Measurements from ENCODE around the gene HSPA5. TPM values are rescaled to one million over a fixed set of nuclear protein-coding genes. Genes with fewer than 3 reads are reported as not detected.

Gene HSPA5
- polyA plus RNA-seq, 1 donor (not counting 4 experiments of a cell fraction or from before 2014, with no cell fraction given) = 274 TPM

GRCh38 chr9:125218621-125219020 is 22.5 kb downstream of the HSPA5 start:
- Histone ChIP-seq H3K9ac (ENCODE audit: control insufficient read depth, extremely low read depth, insufficient read depth, low read length) (no peak overlapping the region), H3K4me3 (ENCODE audit: control insufficient read depth in 2 of 3, extremely low read depth in 1 of 3, insufficient read depth in 2 of 3, low read depth in 1 of 3, low read length in 3 of 3) (no peak overlapping the region), H3K79me2 (ENCODE audit: control insufficient read depth, insufficient read depth, low read length) (no peaks in the 10 kb centered on the region), H3K9me1 (ENCODE audit: control insufficient read depth, extremely low read depth, insufficient read depth, low read length) (no peaks in the 10 kb centered on the region), H3K9me3 (ENCODE audit: control insufficient read depth, low read depth, low read length) (no peaks in the 10 kb centered on the region), H3K4me1 (ENCODE audit: control insufficient read depth, extremely low read depth, insufficient read depth, low read length) (no peaks in the 10 kb centered on the region), H3K36me3 (ENCODE audit: control insufficient read depth in 2 of 2, extremely low read depth in 1 of 2, insufficient read depth in 2 of 2, low read length in 2 of 2) (peaks cover 3 to 11% of the 10 kb centered on the region in 2 experiments), H4K20me1 (ENCODE audit: control insufficient read depth, extremely low read depth, insufficient read depth, low read length) (no peaks in the 10 kb centered on the region), H2AFZ (ENCODE audit: control insufficient read depth, low read length) (no peak overlapping the region), H3K4me2 (ENCODE audit: control insufficient read depth, extremely low read depth, insufficient read depth, low read depth, low read length) (no peak overlapping the region), H3K27ac (ENCODE audit: control insufficient read depth, insufficient read depth, low read length) (no peak overlapping the region), H3K27me3 (ENCODE audit: control insufficient read depth, extremely low read depth, insufficient read depth, low read length) (no peaks in the 10 kb centered on the region)
- dilution Hi-C loops (cut with MboI; ENCODE audit: extremely low pct_ligation_motif_present, low sequenced_read_pairs) = no loop called here
- no peak for FAIRE-seq
- TF ChIP-seq, protein P1, sequence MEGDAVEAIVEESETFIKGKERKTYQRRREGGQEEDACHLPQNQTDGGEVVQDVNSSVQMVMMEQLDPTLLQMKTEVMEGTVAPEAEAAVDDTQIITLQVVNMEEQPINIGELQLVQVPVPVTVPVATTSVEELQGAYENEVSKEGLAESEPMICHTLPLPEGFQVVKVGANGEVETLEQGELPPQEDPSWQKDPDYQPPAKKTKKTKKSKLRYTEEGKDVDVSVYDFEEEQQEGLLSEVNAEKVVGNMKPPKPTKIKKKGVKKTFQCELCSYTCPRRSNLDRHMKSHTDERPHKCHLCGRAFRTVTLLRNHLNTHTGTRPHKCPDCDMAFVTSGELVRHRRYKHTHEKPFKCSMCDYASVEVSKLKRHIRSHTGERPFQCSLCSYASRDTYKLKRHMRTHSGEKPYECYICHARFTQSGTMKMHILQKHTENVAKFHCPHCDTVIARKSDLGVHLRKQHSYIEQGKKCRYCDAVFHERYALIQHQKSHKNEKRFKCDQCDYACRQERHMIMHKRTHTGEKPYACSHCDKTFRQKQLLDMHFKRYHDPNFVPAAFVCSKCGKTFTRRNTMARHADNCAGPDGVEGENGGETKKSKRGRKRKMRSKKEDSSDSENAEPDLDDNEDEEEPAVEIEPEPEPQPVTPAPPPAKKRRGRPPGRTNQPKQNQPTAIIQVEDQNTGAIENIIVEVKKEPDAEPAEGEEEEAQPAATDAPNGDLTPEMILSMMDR (optimal IDR thresholded peaks at IDR 0.05 in 1 of 3, IDR thresholded peaks at IDR 0.05 in 1 of 3, conservative IDR thresholded peaks at IDR 0.05 in 1 of 3; ENCODE audit: extremely low read depth in 1 of 3, insufficient read depth in 2 of 3, low read length in 3 of 3) = no peak
- no peak for TF ChIP-seq EZH2 (IDR thresholded peaks at IDR 0.05; ENCODE audit: low read length)
- DNase-seq (ENCODE audit: low read depth, low spot score) = no peak

- Histone ChIP-seq H3K9me1 (ENCODE audit: control insufficient read depth, extremely low read depth, insufficient read depth, low read length) (no peaks in the 10 kb centered on the region), H3K27me3 (ENCODE audit: control insufficient read depth, extremely low read depth, insufficient read depth, low read length) (no peaks in the 10 kb centered on the region), H3K9ac (ENCODE audit: control insufficient read depth, extremely low read depth, insufficient read depth, low read length) (no peak overlapping the region), H3K27ac (ENCODE audit: control insufficient read depth, insufficient read depth, low read length) (no peak overlapping the region), H2AFZ (ENCODE audit: control insufficient read depth, low read length) (no peak overlapping the region), H3K4me2 (ENCODE audit: control insufficient read depth, extremely low read depth, insufficient read depth, low read depth, low read length) (no peak overlapping the region), H3K4me1 (ENCODE audit: control insufficient read depth, extremely low read depth, insufficient read depth, low read length) (no peaks in the 10 kb centered on the region), H3K36me3 (ENCODE audit: control insufficient read depth in 2 of 2, extremely low read depth in 1 of 2, insufficient read depth in 2 of 2, low read length in 2 of 2) (peaks cover 3 to 4% of the 10 kb centered on the region in 2 experiments), H3K4me3 (ENCODE audit: control insufficient read depth in 2 of 3, extremely low read depth in 1 of 3, insufficient read depth in 2 of 3, low read depth in 1 of 3, low read length in 3 of 3) (no peak overlapping the region), H4K20me1 (ENCODE audit: control insufficient read depth, extremely low read depth, insufficient read depth, low read length) (no peaks in the 10 kb centered on the region), H3K79me2 (ENCODE audit: control insufficient read depth, insufficient read depth, low read length) (no peaks in the 10 kb centered on the region), H3K9me3 (ENCODE audit: control insufficient read depth, low read depth, low read length) (no peaks in the 10 kb centered on the region)
- dilution Hi-C loops (cut with MboI; ENCODE audit: extremely low pct_ligation_motif_present, low sequenced_read_pairs) = no loop called here
- FAIRE-seq = no peak
- no peak for DNase-seq (ENCODE audit: low read depth, low spot score)
- TF ChIP-seq, protein P1 (optimal IDR thresholded peaks at IDR 0.05 in 1 of 3, IDR thresholded peaks at IDR 0.05 in 1 of 3, conservative IDR thresholded peaks at IDR 0.05 in 1 of 3; ENCODE audit: extremely low read depth in 1 of 3, insufficient read depth in 2 of 3, low read length in 3 of 3) = no peak
- TF ChIP-seq EZH2 (IDR thresholded peaks at IDR 0.05; ENCODE audit: low read length) = no peak
Measured at GRCh38 chr9:125214186-125214585, 27.0 kb downstream of the HSPA5 start.
